Brain pericyte (primary cell): Measurements from ENCODE around the gene CRIP3.

Source experiments
- DNase-seq: peaks from one replicate; pipeline ENCODE4 v3.0.0-alpha.2; 2012; ENCODE audit warnings: low read depth, low spot score

CRIP3 gene

GRCh38 chr6:43287717-43288679, 20.6 kb downstream of the CRIP3 start:
- DNase-seq, result no peak

GRCh38 chr6:43286980-43287716, 21.5 kb downstream of the CRIP3 start:
- no peak for DNase-seq

- no peak for DNase-seq
These were observed 22.1 kb downstream of the CRIP3 start for GRCh38 chr6:43286456-43286979.

DNA sequence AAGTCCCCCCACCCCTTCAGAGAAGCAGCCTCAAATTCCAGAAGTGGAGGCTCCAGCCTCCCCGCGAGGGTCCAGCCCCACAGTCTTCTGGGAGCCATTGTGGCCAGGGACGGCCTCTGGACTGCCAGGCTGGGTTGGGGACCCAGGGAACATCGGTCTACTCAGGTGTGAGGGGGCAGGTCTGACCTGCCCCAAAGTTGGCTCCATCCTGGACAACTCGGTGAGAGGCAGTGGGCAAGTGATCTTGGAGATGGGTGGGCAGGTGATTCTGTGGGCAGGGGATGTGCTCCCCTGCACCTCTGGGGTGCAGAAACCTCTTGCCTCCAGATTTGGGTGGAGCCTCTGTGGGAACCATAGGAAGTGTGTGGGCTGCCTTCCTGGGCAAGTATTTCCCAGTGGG, 22.8 kb downstream of the CRIP3 start:
- DNase-seq, result no peak

DNA sequence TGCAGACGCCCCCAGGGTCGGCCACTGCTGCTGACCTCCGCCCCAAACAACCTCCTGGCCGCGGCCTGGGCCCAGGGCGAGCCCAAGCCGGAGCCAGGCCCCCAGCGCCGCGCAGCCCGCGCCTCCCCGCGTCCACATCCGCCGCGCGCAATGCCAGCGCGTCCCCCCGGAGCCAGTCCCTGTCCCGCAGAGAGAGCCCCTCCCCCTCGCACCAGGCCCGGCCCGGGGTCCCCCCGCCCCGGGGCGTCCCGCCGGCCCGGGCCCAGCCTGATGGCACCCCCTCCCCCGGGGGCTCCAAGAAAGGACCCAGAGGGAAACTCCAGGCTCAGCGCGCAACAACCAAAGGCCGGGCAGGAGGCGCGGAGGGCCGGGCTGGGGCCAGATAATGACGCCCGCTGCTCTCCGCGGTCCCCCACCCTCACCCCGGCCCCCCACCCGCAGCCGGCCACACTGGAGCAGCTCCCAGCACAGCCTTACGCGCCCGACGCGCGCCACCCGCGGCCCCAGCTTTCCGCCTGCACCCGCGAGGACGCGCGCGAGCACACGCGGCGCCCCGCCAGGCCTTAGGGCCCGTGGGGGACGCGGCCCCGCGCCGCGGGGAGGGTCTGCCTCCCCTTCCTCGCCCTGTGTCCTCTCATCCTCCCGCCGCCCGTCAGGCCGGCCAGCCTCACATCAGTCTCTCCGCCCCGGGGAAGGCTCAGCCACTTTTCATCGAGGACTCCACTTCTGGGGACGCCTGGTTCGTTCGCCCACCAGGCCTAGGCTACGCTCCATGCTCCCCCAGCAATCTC, 23.4 kb downstream of the CRIP3 start:
- DNase-seq, result no peak

GRCh38 chr6:43283905-43284304, 24.7 kb downstream of the CRIP3 start:
- DNase-seq, result no peak

DNA sequence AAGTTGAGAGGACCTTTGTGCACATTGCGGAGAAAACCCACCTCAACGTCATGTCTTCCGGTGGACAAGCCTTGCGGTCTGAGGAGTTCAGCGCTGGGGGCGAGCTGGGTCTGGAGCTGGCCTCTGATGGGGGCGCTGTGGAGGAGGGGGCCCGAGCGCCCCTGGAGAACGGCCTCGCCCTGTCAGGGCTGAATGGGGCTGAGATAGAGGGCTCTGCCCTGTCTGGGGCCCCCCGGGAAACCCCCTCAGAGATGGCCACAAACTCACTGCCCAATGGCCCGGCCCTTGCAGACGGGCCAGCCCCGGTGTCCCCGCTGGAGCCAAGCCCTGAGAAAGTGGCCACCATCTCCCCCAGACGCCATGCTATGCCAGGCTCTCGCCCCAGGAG, 25.1 kb downstream of the CRIP3 start:
- DNase-seq, result no peak

GRCh38 chr6:43282636-43283513, 25.8 kb downstream of the CRIP3 start:
- DNase-seq, result no peak

- no peak for DNase-seq
These were observed 26.6 kb downstream of the CRIP3 start for GRCh38 chr6:43282060-43282459.

- DNase-seq, result no peak
These were observed 28.4 kb downstream of the CRIP3 start for GRCh38 chr6:43280234-43280633.

- no peak for DNase-seq
These were observed 30.0 kb downstream of the CRIP3 start for GRCh38 chr6:43278524-43279078.

GRCh38 chr6:43277643-43278523, 30.7 kb downstream of the CRIP3 start:
- no peak for DNase-seq

GRCh38 chr6:43277306-43277642, 31.4 kb downstream of the CRIP3 start:
- DNase-seq, result no peak

DNA sequence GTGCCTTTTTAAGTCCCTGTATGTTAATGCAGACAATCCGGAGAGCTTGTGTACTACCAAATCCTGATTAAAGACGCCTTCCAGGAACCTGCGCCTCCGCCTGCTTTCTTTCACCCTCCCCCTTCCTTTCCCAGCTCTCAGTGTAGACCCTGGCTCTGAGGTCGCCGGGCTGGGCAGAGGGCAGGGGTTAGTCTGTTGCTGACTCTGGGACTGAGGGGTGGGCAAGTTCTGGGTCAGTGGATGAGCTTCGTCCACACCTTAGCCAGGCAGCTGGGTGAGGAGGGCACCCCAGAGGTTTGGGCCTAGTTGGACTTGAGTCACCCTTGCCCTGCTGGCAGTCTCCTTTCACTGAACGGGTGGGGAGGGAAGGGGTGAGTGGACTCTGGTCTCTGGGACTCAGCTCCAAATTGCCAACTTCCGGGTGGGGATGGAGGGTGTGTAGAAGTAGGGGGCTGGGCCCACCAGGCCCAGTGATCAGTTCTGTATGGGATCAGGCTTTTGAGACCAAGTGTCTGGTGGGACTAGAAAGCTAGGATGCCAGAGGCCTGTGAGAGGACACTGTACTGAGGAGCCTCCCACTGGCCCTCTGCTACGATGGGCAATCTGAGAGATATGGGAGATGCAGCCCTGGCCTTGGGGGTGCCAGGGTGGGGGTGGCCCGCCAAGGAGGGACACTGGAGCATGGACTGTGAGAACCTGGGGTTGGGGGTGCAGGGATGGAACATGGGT, 31.9 kb downstream of the CRIP3 start:
- DNase-seq, result no peak

DNA sequence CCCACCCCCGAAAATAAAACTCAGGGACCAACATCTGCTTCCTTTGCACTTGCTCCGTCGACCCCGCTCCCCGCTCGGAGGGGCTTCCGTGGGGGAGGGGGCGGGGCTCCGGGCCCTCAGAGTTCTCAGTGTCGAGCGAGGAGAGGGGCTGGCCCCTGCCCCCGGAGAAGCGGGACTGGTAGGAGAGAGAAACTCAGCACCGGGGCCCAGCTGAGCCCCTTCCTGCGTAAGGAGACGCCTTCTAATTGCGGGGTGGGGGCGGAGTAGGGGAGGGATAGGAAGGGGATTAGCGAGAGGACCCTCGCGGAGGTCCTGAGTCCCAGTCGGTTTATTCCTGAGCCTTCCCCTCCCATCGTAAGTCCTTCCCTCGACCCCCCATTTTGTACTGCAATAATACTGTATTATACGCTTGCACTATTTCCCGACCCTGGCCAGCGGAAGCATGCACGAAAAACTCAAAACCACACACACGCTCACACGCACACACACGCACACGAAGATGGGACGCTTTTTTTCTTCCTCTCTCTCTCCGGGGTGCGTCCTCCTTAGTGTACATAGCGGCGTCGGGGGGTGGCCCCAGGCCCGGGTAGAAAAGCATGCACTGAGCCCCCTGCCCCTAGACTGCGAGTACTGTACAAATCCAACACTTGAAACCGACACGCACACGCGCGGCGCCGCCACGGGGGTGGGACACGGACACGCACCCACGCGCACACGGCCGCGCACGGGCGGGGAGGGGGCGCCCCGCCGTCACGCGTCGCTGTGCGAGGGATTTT, 32.6 kb downstream of the CRIP3 start:
- no peak for DNase-seq

DNA sequence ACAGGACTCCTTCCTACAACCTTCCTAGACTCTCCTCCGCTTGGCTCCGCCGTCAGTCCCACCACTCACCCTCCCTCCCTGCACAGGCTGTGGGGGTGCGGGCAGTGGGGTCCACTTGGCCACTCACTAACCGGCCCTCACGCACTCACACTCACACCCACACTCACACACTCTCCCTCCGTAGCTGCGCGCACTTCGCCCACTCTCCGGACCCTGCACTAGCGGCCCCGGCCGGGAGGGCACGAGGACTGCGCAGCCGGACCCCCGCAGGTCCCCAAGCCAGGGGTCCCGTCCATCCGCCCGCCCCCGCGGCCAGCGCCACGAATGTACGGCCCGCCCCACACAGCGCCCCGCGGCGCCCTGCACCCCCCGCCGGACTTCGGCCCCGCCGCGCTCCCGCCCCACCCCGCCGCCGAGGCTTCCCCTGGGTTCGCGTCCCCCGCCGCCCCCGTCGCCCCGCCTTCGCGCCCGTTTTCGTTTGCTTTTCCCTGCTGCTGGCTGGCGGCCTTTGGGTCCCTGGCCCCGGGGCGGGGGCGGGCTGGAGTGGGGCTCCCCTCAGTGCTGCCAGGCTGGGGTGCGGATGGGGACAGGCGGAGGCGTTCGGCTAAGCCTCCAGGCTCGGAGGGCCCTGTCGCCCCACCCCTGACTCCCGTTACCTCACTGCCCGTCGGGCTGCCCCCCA, 33.6 kb downstream of the CRIP3 start:
- DNase-seq, result no peak

GRCh38 chr6:43274127-43274915, 34.3 kb downstream of the CRIP3 start:
- DNase-seq, result no peak
